Measurements from ENCODE around the gene ILF2.

GRCh38 chr1:153639280-153639679 is 31.5 kb downstream of the ILF2 start:
- no peak for TF ChIP-seq ZNF70 (CRISPR knock-in tag; IDR thresholded peaks at IDR 0.05)
- TF ChIP-seq CREB5 (CRISPR knock-in tag; IDR thresholded peaks at IDR 0.05; ENCODE audit: low read depth), result no peak
- TF ChIP-seq ESRRG (CRISPR knock-in tag; IDR thresholded peaks at IDR 0.05), result no peak
- TF ChIP-seq PATZ1 (CRISPR knock-in tag; IDR thresholded peaks at IDR 0.05; ENCODE audit: borderline replicate concordance), result no peak
- no peak for TF ChIP-seq SNAI2 (CRISPR knock-in tag; IDR thresholded peaks at IDR 0.05)
- no peak for TF ChIP-seq ARNTL (CRISPR knock-in tag; IDR thresholded peaks at IDR 0.05; ENCODE audit: borderline replicate concordance, low read depth)
- TF ChIP-seq ZFP30 (CRISPR knock-in tag; IDR thresholded peaks at IDR 0.05), result no peak
- TF ChIP-seq ZNF8 (CRISPR knock-in tag; IDR thresholded peaks at IDR 0.05), result no peak
- no peak for TF ChIP-seq ZFP3 (CRISPR knock-in tag; IDR thresholded peaks at IDR 0.05)
- TF ChIP-seq TCF4 (CRISPR knock-in tag; IDR thresholded peaks at IDR 0.05; ENCODE audit: borderline replicate concordance), result no peak
- no peak for TF ChIP-seq OSR1 (CRISPR knock-in tag; IDR thresholded peaks at IDR 0.05)
- no peak for TF ChIP-seq TOX (CRISPR knock-in tag; IDR thresholded peaks at IDR 0.05; ENCODE audit: borderline replicate concordance)

All from SK-N-SH treated with all-trans-retinoic acid at 6 μM for 48 hours (cell line).